ENCODE measurements around the gene SUCLA2.

GRCh38 chr13:48037346-48038173, 36.5 kb upstream of the SUCLA2 start, which contains the start of gene NUDT15:
- TF ChIP-seq, protein P1, sequence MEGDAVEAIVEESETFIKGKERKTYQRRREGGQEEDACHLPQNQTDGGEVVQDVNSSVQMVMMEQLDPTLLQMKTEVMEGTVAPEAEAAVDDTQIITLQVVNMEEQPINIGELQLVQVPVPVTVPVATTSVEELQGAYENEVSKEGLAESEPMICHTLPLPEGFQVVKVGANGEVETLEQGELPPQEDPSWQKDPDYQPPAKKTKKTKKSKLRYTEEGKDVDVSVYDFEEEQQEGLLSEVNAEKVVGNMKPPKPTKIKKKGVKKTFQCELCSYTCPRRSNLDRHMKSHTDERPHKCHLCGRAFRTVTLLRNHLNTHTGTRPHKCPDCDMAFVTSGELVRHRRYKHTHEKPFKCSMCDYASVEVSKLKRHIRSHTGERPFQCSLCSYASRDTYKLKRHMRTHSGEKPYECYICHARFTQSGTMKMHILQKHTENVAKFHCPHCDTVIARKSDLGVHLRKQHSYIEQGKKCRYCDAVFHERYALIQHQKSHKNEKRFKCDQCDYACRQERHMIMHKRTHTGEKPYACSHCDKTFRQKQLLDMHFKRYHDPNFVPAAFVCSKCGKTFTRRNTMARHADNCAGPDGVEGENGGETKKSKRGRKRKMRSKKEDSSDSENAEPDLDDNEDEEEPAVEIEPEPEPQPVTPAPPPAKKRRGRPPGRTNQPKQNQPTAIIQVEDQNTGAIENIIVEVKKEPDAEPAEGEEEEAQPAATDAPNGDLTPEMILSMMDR (IDR thresholded peaks at IDR 0.05) = peak; percentile 94 to 100 (median 99)
- TF ChIP-seq POLR2A (IDR thresholded peaks at IDR 0.05) = peak; percentile 92 to 97 (median 97)

All from body of pancreas (tissue), 4 donors.